Activated naive CD4-positive, alpha-beta T cell treated with anti-CD3 and anti-CD28 coated beads for 36 hours (primary cell): ENCODE results near the gene DRG2. TPM values are rescaled to one million over a fixed set of nuclear protein-coding genes. Genes with fewer than 3 reads are reported as not detected.

Experiments used
- CTCF ChIA-PET: fragments of 350-600 bp; sonication (Branson Sonifier 250); formaldehyde crosslinking; loops from one replicate; lab custom pipeline; 2021; ENCODE audit warnings: antibody characterized with exemption; lab: Charles Lee
- DNase-seq: peaks from one replicate; pipeline ENCODE4 v3.0.0-alpha.2; 2020
- H3K27ac Mint-ChIP-seq: one replicate; pipeline ENCODE4 v1.8.0; 2021; ENCODE audit warnings: mild to moderate bottlenecking, mixed read lengths
- H3K27me3 Mint-ChIP-seq: one replicate; pipeline ENCODE4 v1.8.0; 2021; ENCODE audit warnings: low read depth, mixed read lengths
- H3K36me3 Mint-ChIP-seq: one replicate; pipeline ENCODE4 v1.8.0; 2021; ENCODE audit warnings: low read depth, mixed read lengths
- H3K4me1 Mint-ChIP-seq: one replicate; pipeline ENCODE4 v1.8.0; 2021; ENCODE audit warnings: low read depth, mixed read lengths
- H3K4me3 Mint-ChIP-seq: one replicate; pipeline ENCODE4 v1.8.0; 2021; ENCODE audit warnings: mild to moderate bottlenecking, moderate library complexity, mixed read lengths
- H3K9me3 Mint-ChIP-seq: one replicate; pipeline ENCODE4 v1.8.0; 2021; ENCODE audit warnings: mixed read lengths
- intact Hi-C: fragments of 100-400 bp; cut with micrococcal nuclease; formaldehyde crosslinking; loops from one replicate; pipeline ENCODE4 v1.15.1; 2023
- total RNA-seq, 2 experiments: library from RNA; stranded (reverse); gene quantifications; one replicate each; pipeline ENCODE4 v1.2.3, GENCODE V29; 2021

The DRG2 gene
- total RNA-seq, 2 experiments from 2014 or later: 38.4 to 38.7 TPM

- Mint-ChIP-seq H3K36me3 (no peaks in the 10 kb centered on the region), H3K9me3 (no peaks in the 10 kb centered on the region), H3K4me1 (no peaks in the 10 kb centered on the region), H3K27me3 (no peaks in the 10 kb centered on the region), H3K4me3 (no peak overlapping the region), H3K27ac (no peak overlapping the region)
- CTCF ChIA-PET: interaction anchor here (0.8 to 3.3 kb wide), 17 partner anchors 12 to 83 kb away, joined by 3 to 17 read pairs (median 5); partner anchors contain the start of gene ALKBH5
- intact Hi-C loops: loop anchor here (1.0 kb wide), 2 partner anchors 43 to 76 kb away; no protein-coding TSS in a partner anchor
- DNase-seq: peak; percentile 64
These were observed 53.6 kb downstream of the DRG2 start for GRCh38 chr17:18141210-18141803.

DNA sequence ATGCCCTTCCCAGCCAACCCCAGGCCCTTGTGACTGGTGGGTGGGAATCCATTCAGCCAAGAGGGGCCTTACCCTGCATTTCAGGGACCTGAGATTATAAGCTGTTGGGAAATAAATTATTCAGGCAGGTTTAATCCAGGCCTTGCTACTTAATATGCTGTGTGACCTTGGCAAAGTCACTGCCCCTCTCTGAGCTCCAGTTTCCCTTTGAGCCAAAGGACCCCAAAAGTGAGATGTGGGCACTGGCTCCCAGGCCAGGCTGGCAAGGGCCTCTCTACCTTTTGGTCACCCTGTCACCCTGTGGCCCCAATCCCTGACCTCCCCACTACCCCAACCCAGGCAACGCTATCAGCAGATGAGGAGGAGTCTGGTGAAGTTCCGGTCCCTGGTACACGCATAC lies 54.7 kb downstream of the DRG2 start:
- Mint-ChIP-seq H3K4me3 (no peak overlapping the region), H3K27me3 (no peaks in the 10 kb centered on the region), H3K27ac (no peak overlapping the region), H3K36me3 (no peaks in the 10 kb centered on the region), H3K4me1 (no peaks in the 10 kb centered on the region), H3K9me3 (no peaks in the 10 kb centered on the region)
- intact Hi-C loops: no loop called here
- CTCF ChIA-PET: interaction anchor here (0.8 to 3.3 kb wide), 15 partner anchors 11 to 82 kb away, joined by 3 to 17 read pairs (median 3); partner anchors contain the start of gene ALKBH5
- DNase-seq: no peak

DNA sequence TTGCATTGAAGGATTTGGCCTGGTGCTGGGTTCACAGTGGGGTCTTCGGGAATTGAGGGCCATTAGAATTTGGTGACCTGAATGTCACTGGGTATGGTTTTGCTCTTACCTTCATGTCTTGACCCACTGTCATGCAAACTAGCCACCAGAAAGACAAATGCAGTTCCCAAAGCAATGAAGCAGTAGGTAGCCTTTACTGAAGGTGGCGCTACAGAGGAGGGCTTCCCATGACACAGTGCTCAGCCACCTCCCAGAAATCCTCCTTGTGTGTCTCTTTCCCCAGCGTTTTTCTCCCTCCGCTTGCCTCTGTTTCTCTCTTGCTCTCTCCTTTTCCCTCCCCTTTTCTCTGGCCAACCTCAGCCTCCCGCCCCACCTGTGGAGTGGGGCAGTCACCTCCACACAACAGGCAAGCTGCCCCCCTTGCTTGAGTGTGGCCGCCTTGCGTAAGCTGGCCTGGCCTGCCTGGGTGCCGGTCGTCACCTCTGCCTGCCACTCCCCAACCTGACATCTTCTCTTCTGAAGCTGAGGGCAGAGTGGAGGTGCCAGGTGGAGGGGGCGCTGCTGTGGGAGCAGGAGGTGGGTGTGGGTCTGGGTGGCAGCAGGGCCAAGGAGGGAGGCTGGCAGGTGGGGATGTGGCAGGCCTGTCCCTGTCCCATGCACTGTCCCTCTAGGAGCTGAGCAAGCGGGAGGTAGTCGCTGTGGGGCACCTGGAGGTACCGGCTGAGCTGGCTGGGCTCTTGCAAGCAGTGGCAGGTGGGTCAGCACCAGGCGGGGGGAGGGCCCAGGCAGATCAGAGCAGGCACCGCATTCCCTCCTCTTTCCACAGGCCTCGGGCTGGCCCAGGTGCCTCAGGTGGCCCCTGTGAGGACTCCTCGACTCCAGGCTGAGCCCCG lies 55.5 kb downstream of the DRG2 start:
- peak; percentile 27 for DNase-seq
- intact Hi-C loops: no loop called here
- no peaks in the 10 kb centered on the region for H3K27me3 Mint-ChIP-seq
- CTCF ChIA-PET: interaction anchor here (0.8 to 3.3 kb wide), 9 partner anchors 10 to 73 kb away, joined by 3 to 17 read pairs (median 3); partner anchors contain the start of gene ALKBH5
- H3K4me1 Mint-ChIP-seq: no peaks in the 10 kb centered on the region
- no peaks in the 10 kb centered on the region for H3K9me3 Mint-ChIP-seq
- H3K27ac Mint-ChIP-seq: no peak overlapping the region
- H3K4me3 Mint-ChIP-seq: no peak overlapping the region
- H3K36me3 Mint-ChIP-seq: no peaks in the 10 kb centered on the region

DNA sequence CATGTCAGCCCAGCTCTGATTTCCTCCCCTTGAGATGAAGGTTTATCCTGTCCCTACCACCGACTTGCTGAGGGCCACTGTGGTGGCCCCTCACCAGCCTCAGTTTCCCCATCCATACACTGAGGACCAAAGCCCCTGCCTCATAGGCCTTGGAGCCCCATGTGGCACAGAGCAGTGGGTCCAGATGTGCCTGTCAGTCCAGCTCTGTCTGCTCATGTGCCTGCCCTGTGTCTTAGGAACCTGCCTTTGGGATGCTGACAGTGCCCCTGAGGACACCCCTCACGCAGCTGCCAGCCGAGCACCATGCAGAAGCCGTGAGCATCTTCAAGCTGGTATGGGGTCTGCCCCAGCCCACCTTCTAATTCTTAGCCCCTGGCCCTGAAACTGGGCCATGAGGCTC lies 56.5 kb downstream of the DRG2 start:
- no peaks in the 10 kb centered on the region for H3K27me3 Mint-ChIP-seq
- no peak overlapping the region for H3K4me3 Mint-ChIP-seq
- H3K27ac Mint-ChIP-seq: no peak overlapping the region
- CTCF ChIA-PET: interaction anchor here (0.6 to 3.3 kb wide), 7 partner anchors 10 to 54 kb away, joined by 3 to 17 read pairs (median 3); partner anchors contain the start of gene ALKBH5
- no peaks in the 10 kb centered on the region for H3K36me3 Mint-ChIP-seq
- DNase-seq: no peak
- no peaks in the 10 kb centered on the region for H3K4me1 Mint-ChIP-seq
- intact Hi-C loops: no loop called here
- H3K9me3 Mint-ChIP-seq: no peaks in the 10 kb centered on the region

GRCh38 chr17:18144855-18145254 lies 57.1 kb downstream of the DRG2 start:
- no peak overlapping the region for H3K27ac Mint-ChIP-seq

GRCh38 chr17:18145811-18146210 lies 58.1 kb downstream of the DRG2 start:
- intact Hi-C loops: no loop called here
- H3K36me3 Mint-ChIP-seq: no peaks in the 10 kb centered on the region
- H3K9me3 Mint-ChIP-seq: no peaks in the 10 kb centered on the region
- no peaks in the 10 kb centered on the region for H3K27me3 Mint-ChIP-seq
- no peak overlapping the region for H3K27ac Mint-ChIP-seq
- DNase-seq: no peak
- H3K4me1 Mint-ChIP-seq: no peaks in the 10 kb centered on the region
- CTCF ChIA-PET: interaction anchor here (1.4 to 1.6 kb wide), 3 partner anchors 40 to 52 kb away, joined by 3 to 4 read pairs (median 3); no protein-coding TSS in a partner anchor
- H3K4me3 Mint-ChIP-seq: no peak overlapping the region

More at GRCh38 chr17:18144855-18145254, 57.1 kb downstream of the DRG2 start:
- no peak for DNase-seq
- intact Hi-C loops: no loop called here
- H3K4me3 Mint-ChIP-seq: no peak overlapping the region
- H3K9me3 Mint-ChIP-seq: no peaks in the 10 kb centered on the region
- no peaks in the 10 kb centered on the region for H3K4me1 Mint-ChIP-seq
- CTCF ChIA-PET: interaction anchor here (0.6 to 1.6 kb wide), 6 partner anchors 19 to 53 kb away, joined by 3 to 4 read pairs (median 3); no protein-coding TSS in a partner anchor
- H3K27me3 Mint-ChIP-seq: no peaks in the 10 kb centered on the region
- no peaks in the 10 kb centered on the region for H3K36me3 Mint-ChIP-seq

GRCh38 chr17:18146259-18146658 lies 58.5 kb downstream of the DRG2 start:
- Mint-ChIP-seq H3K27me3 (no peaks in the 10 kb centered on the region), H3K9me3 (no peaks in the 10 kb centered on the region), H3K4me3 (no peak overlapping the region), H3K27ac (no peak overlapping the region), H3K36me3 (no peaks in the 10 kb centered on the region), H3K4me1 (no peaks in the 10 kb centered on the region)
- CTCF ChIA-PET: interaction anchor here (1.4 to 1.9 kb wide), 2 partner anchors 40 to 43 kb away, joined by 3 to 4 read pairs; no protein-coding TSS in a partner anchor
- intact Hi-C loops: no loop called here
- no peak for DNase-seq

- Mint-ChIP-seq H3K4me3 (no peak overlapping the region), H3K36me3 (no peaks in the 10 kb centered on the region), H3K27ac (no peak overlapping the region), H3K4me1 (no peaks in the 10 kb centered on the region), H3K27me3 (no peaks in the 10 kb centered on the region), H3K9me3 (no peaks in the 10 kb centered on the region)
- DNase-seq: no peak
- CTCF ChIA-PET: interaction anchor here (0.6 to 1.9 kb wide), 3 partner anchors 14 to 58 kb away, joined by 3 to 4 read pairs (median 4); no protein-coding TSS in a partner anchor
- intact Hi-C loops: no loop called here
These were observed 59.2 kb downstream of the DRG2 start for GRCh38 chr17:18146980-18147379.

GRCh38 chr17:18148586-18148985 lies 60.8 kb downstream of the DRG2 start:
- no peak for DNase-seq
- no peaks in the 10 kb centered on the region for H3K36me3 Mint-ChIP-seq
- no peak overlapping the region for H3K4me3 Mint-ChIP-seq

DNA sequence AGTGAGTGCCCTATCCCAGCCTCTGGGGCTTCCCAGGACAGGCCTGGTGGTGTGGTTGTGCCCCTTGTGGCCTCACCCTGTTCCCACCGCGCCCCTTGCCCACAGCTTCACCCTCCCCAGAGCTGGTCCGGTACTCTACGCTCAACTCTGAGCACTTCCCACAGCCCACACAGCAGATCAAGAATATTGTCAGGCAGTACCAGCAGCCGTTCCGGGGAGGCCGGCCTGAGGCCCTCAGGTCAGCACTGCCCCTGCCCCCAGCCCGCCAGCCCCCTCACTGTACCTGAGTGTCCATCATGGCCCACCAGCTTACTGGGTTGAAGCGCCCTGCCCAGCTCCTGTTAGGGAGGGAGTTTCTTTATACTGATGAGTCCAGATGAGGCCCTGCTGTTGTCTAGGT lies 63.5 kb downstream of the DRG2 start:
- Mint-ChIP-seq H3K36me3 (no peaks in the 10 kb centered on the region), H3K27me3 (no peaks in the 10 kb centered on the region), H3K4me3 (no peak overlapping the region), H3K9me3 (no peaks in the 10 kb centered on the region), H3K27ac (no peak overlapping the region), H3K4me1 (peaks cover 8% of the 10 kb centered on the region)
- intact Hi-C loops: no loop called here
- DNase-seq: no peak
- CTCF ChIA-PET: no interaction called here

More at GRCh38 chr17:18148586-18148985, 60.8 kb downstream of the DRG2 start:
- H3K4me1 Mint-ChIP-seq: peaks cover 5% of the 10 kb centered on the region
- intact Hi-C loops: no loop called here
- CTCF ChIA-PET: no interaction called here
- no peaks in the 10 kb centered on the region for H3K27me3 Mint-ChIP-seq
- no peak overlapping the region for H3K27ac Mint-ChIP-seq
- H3K9me3 Mint-ChIP-seq: no peaks in the 10 kb centered on the region

- Mint-ChIP-seq H3K36me3 (no peaks in the 10 kb centered on the region), H3K4me3 (no peak overlapping the region), H3K27ac (no peak overlapping the region), H3K9me3 (no peaks in the 10 kb centered on the region), H3K27me3 (no peaks in the 10 kb centered on the region), H3K4me1 (peaks cover 14% of the 10 kb centered on the region)
- CTCF ChIA-PET: interaction anchor here (1.3 to 3.8 kb wide), 2 partner anchors 12 to 44 kb away, joined by 3 to 17 read pairs; no protein-coding TSS in a partner anchor
- intact Hi-C loops: loop anchor here (2.0 kb wide), 1 partner anchor 28 kb away; the partner anchor contains the start of gene ALKBH5
- no peak for DNase-seq
These were observed 67.4 kb downstream of the DRG2 start for GRCh38 chr17:18155179-18155578.
